HG03064 (cell line): ENCODE results near the gene OCLN.
"Not testable (repeated sequence)": the region's sequence is repeated elsewhere in the genome, so short reads cannot be mapped to it uniquely, and the experiment has no call there.

ENCODE experiments used
- ATAC-seq: cut with Tn5 transposase; IDR thresholded peaks from one replicate; pipeline ENCODE4 v1.9.1; 2021; ENCODE audit warnings: low read depth; ENCODE audit not compliant: unreplicated experiment

The OCLN gene

GRCh38 chr5:69491027-69491426 is 1.6 kb upstream of the OCLN start:
- no peak for ATAC-seq

DNA sequence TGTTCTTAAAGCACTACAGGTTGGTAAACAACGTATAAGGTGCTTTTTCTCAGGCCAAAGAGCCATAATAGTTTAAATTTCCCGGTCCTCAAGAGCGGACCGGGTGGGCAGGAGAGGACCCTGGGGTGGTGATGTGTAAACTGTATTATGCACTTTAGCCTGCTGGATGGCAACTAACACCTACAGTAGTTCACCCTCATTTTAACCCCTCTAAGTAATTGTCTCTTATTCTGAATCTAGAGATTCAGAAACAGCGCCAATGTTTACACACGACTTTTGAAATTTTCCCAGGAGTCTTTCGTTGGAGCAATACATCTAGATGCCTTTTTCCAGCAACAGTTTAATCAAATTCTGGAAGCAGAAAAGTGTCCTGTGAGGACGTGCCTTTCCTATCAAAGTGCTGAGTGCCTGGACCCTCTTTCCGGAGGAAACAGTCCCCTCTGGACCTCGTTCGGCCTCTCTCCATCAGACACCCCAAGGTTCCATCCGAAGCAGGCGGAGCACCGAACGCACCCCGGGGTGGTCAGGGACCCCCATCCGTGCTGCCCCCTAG is 676 bp upstream of the OCLN start:
- ATAC-seq, result no peak

DNA sequence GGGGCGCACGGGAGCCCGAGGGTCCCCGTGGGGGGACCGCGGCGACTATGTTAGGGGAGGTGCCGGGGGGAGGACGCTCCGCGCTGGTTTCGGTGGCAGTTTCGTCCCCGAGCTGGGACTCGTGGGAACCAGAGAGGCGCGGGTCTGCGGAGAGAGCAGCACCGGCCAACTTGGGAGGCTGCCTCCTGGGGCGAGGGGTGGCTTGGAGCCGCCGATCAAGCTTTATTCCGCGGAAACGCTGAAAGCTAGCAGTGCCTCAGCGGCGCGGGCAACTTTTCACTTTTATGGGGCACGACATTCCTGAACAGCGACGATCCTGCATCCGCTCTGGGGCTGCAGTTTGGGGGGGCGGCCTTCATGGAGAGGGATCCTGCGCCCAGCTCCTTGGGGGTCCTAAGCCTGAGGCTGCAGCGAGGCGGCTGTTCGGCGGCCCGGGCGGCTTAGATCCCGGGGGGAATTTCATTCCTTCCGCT is 369 bp downstream of the OCLN start:
- no peak for ATAC-seq

GRCh38 chr5:69493396-69494133 is 975 bp downstream of the OCLN start:
- no peak for ATAC-seq

DNA sequence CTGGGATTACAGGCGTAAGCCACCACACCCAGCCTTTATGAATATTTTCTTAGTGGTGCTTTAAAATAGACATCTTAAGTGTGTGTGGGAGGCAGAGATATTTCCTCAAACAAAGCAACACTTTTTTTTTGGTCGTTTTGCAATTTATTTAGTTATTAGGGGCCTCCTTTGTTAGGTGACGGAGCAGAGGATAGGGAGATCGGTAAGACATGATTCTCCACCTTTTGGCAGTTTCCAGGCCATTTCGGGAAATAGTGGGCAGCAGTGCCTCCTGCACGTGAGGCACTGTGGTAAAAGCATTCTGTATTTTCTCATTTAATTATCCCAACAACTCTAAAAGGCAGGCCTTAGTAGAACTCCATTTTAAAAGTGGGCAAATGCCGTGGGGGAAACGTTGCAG is 1.9 kb downstream of the OCLN start:
- ATAC-seq, result no peak

DNA sequence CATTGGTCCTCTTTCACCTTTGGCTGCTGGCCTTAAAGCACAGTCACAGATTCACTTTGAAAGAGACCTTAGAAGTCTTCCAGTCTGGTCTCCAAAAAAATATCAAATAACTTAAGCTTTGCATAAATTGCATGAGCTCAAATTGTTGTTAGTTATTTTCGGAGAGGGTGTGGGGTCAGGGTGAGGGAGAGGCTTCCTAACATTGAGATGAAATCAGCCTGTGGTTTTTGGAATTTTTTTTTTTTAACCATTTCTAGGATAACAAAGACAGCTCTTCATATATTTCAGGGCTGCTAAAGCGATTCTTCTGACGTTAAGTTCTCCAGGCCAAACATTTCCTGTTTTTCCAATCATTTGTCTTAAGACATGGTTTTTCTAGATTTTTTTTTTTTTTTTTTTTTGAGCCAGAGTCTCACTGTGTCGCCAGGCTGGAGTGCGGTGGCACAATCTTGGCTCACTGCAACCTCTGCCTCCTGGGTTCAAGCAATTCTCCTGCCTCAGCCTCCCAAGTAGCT is 4.5 kb downstream of the OCLN start:
- ATAC-seq, result no peak

GRCh38 chr5:69498384-69498783 is 5.8 kb downstream of the OCLN start:
- no peak for ATAC-seq

DNA sequence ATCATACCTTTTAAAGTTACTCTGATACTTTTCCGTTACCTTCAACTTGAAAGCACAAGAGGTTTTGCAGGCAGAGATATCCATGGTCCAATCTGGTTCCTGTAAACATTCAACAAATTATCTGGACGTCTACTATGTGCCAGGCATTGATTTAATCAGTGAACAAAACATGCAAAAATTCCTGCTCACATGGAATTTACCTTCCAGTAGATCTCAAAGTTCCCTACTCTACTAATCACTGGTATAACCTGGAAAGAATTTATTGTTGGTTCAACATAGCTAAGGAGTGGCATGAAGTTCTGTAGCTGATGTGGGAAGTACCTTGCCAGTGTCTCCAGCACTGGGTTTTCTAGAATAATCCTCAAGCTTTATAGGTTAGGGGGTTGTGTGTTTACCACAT is 9.8 kb downstream of the OCLN start:
- ATAC-seq, result no peak

DNA sequence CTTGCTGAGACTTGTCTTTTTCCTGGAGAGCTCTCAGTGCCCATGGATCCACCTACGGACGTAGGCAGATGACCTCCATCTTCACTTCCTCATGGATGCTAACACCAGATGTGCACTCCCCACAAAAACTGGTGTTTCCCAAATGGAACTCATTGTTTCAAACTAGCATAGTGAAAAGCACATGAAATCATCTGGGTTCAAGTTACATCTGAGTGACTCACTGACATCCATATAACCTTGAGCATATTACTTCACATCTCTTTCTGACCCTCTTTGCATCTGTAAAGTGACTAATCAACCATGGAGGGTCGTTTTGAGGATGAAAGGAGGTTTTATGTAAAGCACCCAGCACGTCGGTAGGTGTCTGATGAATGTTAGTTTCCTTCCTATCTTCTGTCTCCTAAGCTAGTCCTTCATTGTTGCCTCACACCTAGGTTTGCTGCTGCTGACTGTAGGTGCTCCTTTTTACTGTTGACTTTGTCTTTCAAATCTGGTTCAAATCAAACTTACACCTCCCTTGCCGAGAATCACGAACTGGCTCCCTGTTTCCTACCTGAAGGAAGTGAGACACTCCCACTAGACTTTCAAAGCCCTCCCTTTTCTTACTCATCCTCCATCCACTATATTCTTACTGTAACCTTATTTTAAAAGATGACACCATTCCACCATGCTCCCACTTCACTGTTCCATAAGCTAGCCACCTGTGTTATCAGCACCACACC is 10.3 kb downstream of the OCLN start:
- ATAC-seq, result no peak

- no peak for ATAC-seq
Observed at GRCh38 chr5:69504036-69504435, 11.4 kb downstream of the OCLN start.

GRCh38 chr5:69505306-69505705 is 12.7 kb downstream of the OCLN start:
- ATAC-seq, result no peak

- no peak for ATAC-seq
Observed at GRCh38 chr5:69509212-69509611, 16.6 kb downstream of the OCLN start.

DNA sequence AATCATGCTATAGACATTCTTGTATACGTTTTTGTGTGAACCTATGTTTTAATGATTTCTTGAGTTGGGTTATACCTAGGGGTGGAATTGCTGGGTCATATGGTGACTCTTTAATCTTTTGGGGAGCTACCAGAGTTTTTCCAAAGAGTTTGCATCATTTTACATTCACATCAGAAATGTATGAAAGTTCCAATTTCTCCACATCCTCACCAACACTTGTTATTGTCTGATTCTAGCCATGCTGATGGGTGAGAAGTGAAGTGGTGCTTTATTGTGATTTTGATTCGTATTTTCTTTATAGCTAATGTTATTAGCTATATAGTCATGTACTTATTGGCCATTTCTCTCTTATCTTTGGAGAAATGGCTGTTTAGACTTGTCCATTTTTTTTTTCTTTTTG is 18.1 kb downstream of the OCLN start:
- ATAC-seq, result no peak

DNA sequence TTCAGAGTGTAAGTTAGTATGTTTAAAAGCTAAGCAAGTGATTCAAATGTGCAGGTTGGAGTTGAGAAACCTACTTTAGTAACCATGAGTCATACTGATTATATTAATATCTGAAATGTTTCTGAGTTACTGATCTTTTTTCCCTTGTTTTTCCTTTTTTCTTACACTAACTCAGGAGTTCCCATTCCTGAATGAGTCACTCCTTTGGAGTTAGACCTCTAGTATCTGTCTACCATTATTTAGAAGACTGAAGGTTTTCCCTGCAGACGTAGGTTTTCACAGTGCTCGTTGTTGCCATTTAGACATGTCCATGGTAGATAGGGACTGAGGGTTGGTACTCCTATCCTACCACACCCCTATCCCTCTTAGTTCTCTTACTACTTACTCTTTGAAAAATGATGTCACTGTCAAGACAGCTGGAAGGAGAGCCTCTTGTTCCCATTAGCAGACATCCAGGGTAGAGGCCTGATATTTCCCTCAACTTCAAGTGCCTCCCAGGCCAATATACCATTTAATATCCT is 20.2 kb downstream of the OCLN start:
- no peak for ATAC-seq

GRCh38 chr5:69515570-69515969 is 23.0 kb downstream of the OCLN start:
- ATAC-seq, result not testable (repeated sequence)

- no peak for ATAC-seq
Observed at GRCh38 chr5:69516769-69517168, 24.2 kb downstream of the OCLN start.

DNA sequence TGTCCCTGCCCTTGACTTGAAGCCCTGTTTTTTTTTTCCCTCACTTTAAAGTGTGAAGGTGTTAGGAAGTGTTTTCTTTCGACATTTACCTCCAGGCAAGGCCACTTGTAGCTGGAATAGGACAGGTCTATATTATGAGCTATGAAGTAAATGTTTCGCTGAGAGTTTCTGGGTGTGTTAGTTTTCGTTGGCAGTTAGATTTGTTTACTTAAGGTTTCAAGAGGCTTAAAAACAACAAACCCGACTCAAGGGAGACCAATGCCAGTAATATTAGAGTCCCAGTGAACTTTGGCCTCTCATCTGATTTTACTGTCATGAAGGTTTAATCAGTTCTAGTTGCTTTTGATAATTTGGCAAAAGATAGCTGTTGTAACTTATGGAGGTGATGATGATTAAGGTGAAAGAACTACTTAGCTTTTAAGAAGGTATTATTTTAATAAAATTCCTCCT is 25.2 kb downstream of the OCLN start:
- no peak for ATAC-seq

DNA sequence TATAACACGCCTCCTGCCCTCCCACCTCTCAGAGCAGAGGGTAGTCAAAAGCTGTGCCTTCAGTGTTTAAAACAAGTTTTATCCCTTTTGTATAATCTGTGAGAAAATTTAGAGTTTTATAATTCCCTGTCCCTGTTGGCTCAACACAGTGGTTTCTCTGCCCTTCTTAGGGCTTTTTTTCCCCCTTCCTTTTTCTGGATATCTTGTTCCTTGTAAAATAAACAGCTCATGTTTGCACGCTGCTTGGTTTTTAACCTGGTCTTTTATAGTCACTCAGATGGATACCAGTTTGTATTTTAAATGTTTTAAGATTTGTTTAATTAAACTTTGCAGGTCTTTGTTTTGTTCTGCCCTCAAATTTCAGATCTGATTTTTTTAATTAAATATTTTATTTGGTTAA is 26.7 kb downstream of the OCLN start:
- no peak for ATAC-seq

DNA sequence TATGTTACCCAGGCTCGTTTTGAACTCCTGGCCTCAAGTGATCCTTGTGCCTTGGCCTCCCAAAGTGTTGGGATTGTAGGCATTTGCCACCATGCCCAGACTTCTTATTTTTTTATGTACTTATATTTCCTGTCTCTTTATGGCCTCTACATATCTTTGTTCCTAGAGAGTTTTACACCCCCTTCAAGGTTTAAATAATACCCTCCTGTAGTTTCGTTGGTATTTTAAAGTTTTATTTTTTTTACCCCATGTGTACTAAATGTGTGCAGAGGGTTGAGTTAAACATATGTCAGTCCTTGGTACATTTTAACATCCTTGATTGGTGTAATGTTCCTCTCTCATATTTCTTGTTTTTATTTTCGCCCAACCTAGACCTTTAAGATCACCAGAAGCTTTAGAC is 29.4 kb downstream of the OCLN start:
- ATAC-seq, result no peak

- ATAC-seq, result no peak
Observed at GRCh38 chr5:69525490-69525889, 32.9 kb downstream of the OCLN start.

DNA sequence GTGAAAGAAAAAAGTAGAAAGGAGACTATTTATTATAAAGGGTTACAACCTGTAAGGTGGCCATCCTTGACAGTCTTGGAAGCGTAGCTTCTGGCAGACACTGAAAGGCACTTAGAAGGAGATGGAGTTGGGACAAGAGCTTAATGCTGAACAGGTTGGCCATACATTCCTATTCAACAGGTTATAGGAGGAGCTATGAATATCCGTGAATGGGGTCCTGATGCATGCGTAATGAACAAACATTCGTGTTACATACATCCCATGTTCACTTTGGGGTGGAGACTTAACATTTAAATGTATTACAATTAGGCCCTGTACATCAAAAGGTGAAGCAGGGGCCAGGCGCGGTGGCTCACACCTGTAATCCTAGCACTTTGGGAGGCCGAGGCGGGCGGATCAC is 34.1 kb downstream of the OCLN start:
- ATAC-seq, result no peak
